H1 (cell line): ENCODE measurements around the gene DMGDH. TPM values are rescaled to one million over a fixed set of nuclear protein-coding genes. Genes with fewer than 3 reads are reported as not detected.

Source experiments
- CTCF ChIA-PET: fragments of 300-600 bp; sonication (Branson Sonifier 250); formaldehyde crosslinking; loops from one replicate; lab custom pipeline; 2021; ENCODE audit not compliant: partially characterized antibody; lab: Charles Lee
- POLR2A ChIA-PET: fragments of 300-600 bp; sonication (Branson Sonifier 250); formaldehyde crosslinking; loops from one replicate; lab custom pipeline; 2021; ENCODE audit warnings: inconsistent platforms; ENCODE audit not compliant: partially characterized antibody; lab: Charles Lee
- DNase-seq, 2 experiments: peaks; one replicate each; pipeline versions ENCODE4 v3.0.0 to v3.0.0-alpha.2; 2010 to 2022; ENCODE audit warnings: low spot score in 2 of 2, low read depth in 1 of 2, mixed read lengths in 1 of 2
- FAIRE-seq: peaks from 2 replicates; lab custom pipeline; 2011; peaks lifted over from hg19 to GRCh38; lab: Jason Lieb, UNC
- H2AFZ ChIP-seq: 2 replicates; pipeline ENCODE4 v1.8.1; 2012; ENCODE audit warnings: low read length, inconsistent platforms
- H2AK5ac ChIP-seq: 2 replicates; pipeline ENCODE4 v1.6.1; 2013; ENCODE audit warnings: low read depth, low read length
- H2BK120ac ChIP-seq: replicated peaks from 2 replicates; pipeline ENCODE3; 2013; ENCODE audit warnings: low read depth, low read length, inconsistent platforms
- H2BK12ac ChIP-seq: 2 replicates; pipeline ENCODE4 v1.6.1; 2013; ENCODE audit warnings: low read depth, low read length
- H2BK15ac ChIP-seq: 2 replicates; pipeline ENCODE4 v1.6.1; 2013; ENCODE audit warnings: low read length
- H2BK20ac ChIP-seq: 2 replicates; pipeline ENCODE4 v1.6.1; 2013; ENCODE audit warnings: low read length
- H2BK5ac ChIP-seq: 2 replicates; pipeline ENCODE4 v1.6.1; 2013; ENCODE audit warnings: low read depth, low read length
- H3K14ac ChIP-seq: 2 replicates; pipeline ENCODE4 v1.6.1; 2013; ENCODE audit warnings: inconsistent platforms; ENCODE audit not compliant: insufficient read length
- H3K18ac ChIP-seq: 2 replicates; pipeline ENCODE4 v1.6.1; 2013; ENCODE audit warnings: low read length; ENCODE audit errors: extremely low read depth
- H3K23ac ChIP-seq: 2 replicates; pipeline ENCODE4 v1.6.1; 2013; ENCODE audit warnings: inconsistent platforms; ENCODE audit not compliant: insufficient read length
- H3K23me2 ChIP-seq: 2 replicates; pipeline ENCODE4 v1.6.1; 2013; ENCODE audit warnings: low read depth, low read length
- H3K27ac ChIP-seq: 2 replicates; pipeline ENCODE4 v1.6.1; 2011; ENCODE audit warnings: low read depth, low read length, inconsistent platforms
- H3K27me3 ChIP-seq, 4 experiments: replicated peaks in 1 of 4; 1 replicate in 1 of 4; 2 replicates in 3 of 4; pipeline versions ENCODE4 v1.6.1 to v1.8.1; 2011 to 2013; ENCODE audit warnings: low read length in 3 of 4, mild to moderate bottlenecking in 3 of 4, inconsistent platforms in 2 of 4, mixed read lengths in 2 of 4, moderate library complexity in 1 of 4; ENCODE audit not compliant: control insufficient read depth in 3 of 4, insufficient read depth in 3 of 4; ENCODE audit errors: extremely low read depth in 1 of 4
- H3K36me3 ChIP-seq, 4 experiments: 2 replicates each; pipeline versions ENCODE4 v1.6.1 to v1.8.1; 2011 to 2013; ENCODE audit warnings: mild to moderate bottlenecking in 4 of 4, low read length in 3 of 4, moderate library complexity in 2 of 4, control low read depth in 1 of 4, inconsistent platforms in 1 of 4; ENCODE audit not compliant: insufficient read depth in 4 of 4, control insufficient read depth in 2 of 4
- H3K4ac ChIP-seq: replicated peaks from 2 replicates; pipeline ENCODE3; 2013; ENCODE audit warnings: low read length, low read depth, mixed read lengths, inconsistent platforms; ENCODE audit not compliant: insufficient read length
- H3K4me1 ChIP-seq, 4 experiments: replicated peaks in 1 of 4; 1 replicate in 1 of 4; 2 replicates in 3 of 4; pipeline versions ENCODE4 v1.6.1 to v1.8.1; 2011 to 2013; ENCODE audit warnings: low read length in 3 of 4, inconsistent platforms in 2 of 4, mixed read lengths in 1 of 4; ENCODE audit not compliant: insufficient read depth in 4 of 4, control insufficient read depth in 3 of 4
- H3K4me2 ChIP-seq, 2 experiments: 2 replicates each; pipeline versions ENCODE4 v1.6.1 to v1.8.1; 2011 to 2013; ENCODE audit warnings: low read depth in 2 of 2, low read length in 2 of 2, control low read depth in 1 of 2, inconsistent platforms in 1 of 2, mild to moderate bottlenecking in 1 of 2; ENCODE audit not compliant: insufficient read depth in 1 of 2
- H3K4me3 ChIP-seq, 4 experiments: fragments of 200-600, 300-600 bp in 1 of 4; sonication (generic), shearing (Covaris generic), sonication (Bioruptor Twin) in 1 of 4; 2 replicates each; pipeline versions ENCODE4 v1.5.1 to v1.8.1; 2011 to 2016; ENCODE audit warnings: low read length in 4 of 4, low read depth in 3 of 4, control low read depth in 2 of 4, inconsistent platforms in 2 of 4, mild to moderate bottlenecking in 2 of 4, mixed read lengths in 1 of 4, moderate library complexity in 1 of 4; ENCODE audit not compliant: insufficient read depth in 2 of 4; ENCODE audit errors: extremely low read depth in 1 of 4
- H3K56ac ChIP-seq: replicated peaks from 2 replicates; pipeline ENCODE3; 2013; ENCODE audit warnings: low read depth, mild to moderate bottlenecking, mixed read lengths, low read length, inconsistent platforms; ENCODE audit not compliant: insufficient read length
- H3K79me1 ChIP-seq: 2 replicates; pipeline ENCODE4 v1.6.1; 2013; ENCODE audit warnings: low read depth, low read length, control low read depth
- H3K79me2 ChIP-seq, 2 experiments: 2 replicates each; pipeline versions ENCODE4 v1.6.1 to v1.8.1; 2012 to 2013; ENCODE audit warnings: low read length in 2 of 2, mild to moderate bottlenecking in 2 of 2, inconsistent platforms in 1 of 2; ENCODE audit not compliant: insufficient read depth in 2 of 2, control insufficient read depth in 1 of 2
- H3K9ac ChIP-seq, 4 experiments: replicated peaks in 1 of 4; 1 replicate in 1 of 4; 2 replicates in 3 of 4; pipeline versions ENCODE4 v1.6.1 to v1.8.1; 2011 to 2013; ENCODE audit warnings: low read depth in 3 of 4, low read length in 3 of 4, control low read depth in 2 of 4, mild to moderate bottlenecking in 2 of 4, moderate library complexity in 2 of 4, inconsistent platforms in 1 of 4; ENCODE audit errors: extremely low read depth in 1 of 4
- H3K9me3 ChIP-seq, 2 experiments: 2 replicates each; pipeline versions ENCODE4 v1.6.1 to v1.8.1; 2012 to 2013; ENCODE audit warnings: mild to moderate bottlenecking in 2 of 2, moderate library complexity in 2 of 2, control low read depth in 1 of 2, inconsistent platforms in 1 of 2, low read depth in 1 of 2, low read length in 1 of 2, mixed read lengths in 1 of 2; ENCODE audit not compliant: insufficient read depth in 2 of 2
- H4K20me1 ChIP-seq, 2 experiments: replicated peaks in 1 of 2; 2 replicates each; pipeline versions ENCODE3 to v1.8.1; 2011 to 2013; ENCODE audit warnings: inconsistent platforms in 2 of 2, low read length in 2 of 2, mild to moderate bottlenecking in 1 of 2; ENCODE audit not compliant: insufficient read depth in 2 of 2, control insufficient read depth in 1 of 2
- H4K5ac ChIP-seq: 2 replicates; pipeline ENCODE4 v1.6.1; 2013; ENCODE audit warnings: low read length, low read depth, mixed read lengths, inconsistent platforms; ENCODE audit not compliant: insufficient read length
- H4K8ac ChIP-seq: 2 replicates; pipeline ENCODE4 v1.8.0; 2013; ENCODE audit warnings: mild to moderate bottlenecking, moderate library complexity, low read length, inconsistent platforms; ENCODE audit not compliant: insufficient read depth; ENCODE audit errors: extremely low read depth
- H4K91ac ChIP-seq: replicated peaks from 2 replicates; pipeline ENCODE3; 2013; ENCODE audit warnings: low read length, mixed read lengths, inconsistent platforms; ENCODE audit not compliant: insufficient read length
- BRCA1 ChIP-seq: IDR thresholded peaks from 2 replicates; pipeline ENCODE4 v1.6.1; 2012; ENCODE audit warnings: low read depth, low read length, improper control_type of control experiment
- CHD1 ChIP-seq: IDR thresholded peaks from 2 replicates; pipeline ENCODE4 v1.6.1; 2012; ENCODE audit warnings: low read depth, low read length, improper control_type of control experiment
- EP300 ChIP-seq, 2 experiments: IDR thresholded peaks; 1 replicate in 1 of 2; 2 replicates in 1 of 2; pipeline ENCODE4 v1.6.1; 2011 to 2012; ENCODE audit warnings: low read depth in 2 of 2, low read length in 2 of 2, mild to moderate bottlenecking in 2 of 2, borderline replicate concordance in 1 of 2, inconsistent platforms in 1 of 2, moderate library complexity in 1 of 2
- RBBP5 ChIP-seq: IDR thresholded peaks from 2 replicates; pipeline ENCODE4 v1.7.1; 2012; ENCODE audit warnings: low read depth, mild to moderate bottlenecking, inconsistent platforms, low read length, moderate library complexity, borderline replicate concordance
- RFX5 ChIP-seq: IDR thresholded peaks from 2 replicates; pipeline ENCODE4 v1.6.1; 2011; ENCODE audit warnings: low read depth, low read length, improper control_type of control experiment, borderline replicate concordance
- SAP30 ChIP-seq: fragments of 300-600 bp; sonication (generic); IDR thresholded peaks from 2 replicates; pipeline ENCODE4 v1.7.1; 2012; ENCODE audit warnings: low read length, moderate library complexity, mild to moderate bottlenecking, inconsistent platforms; ENCODE audit not compliant: insufficient read depth, insufficient replicate concordance
- SP4 ChIP-seq: IDR thresholded peaks from 2 replicates; pipeline ENCODE4 v1.6.1; 2012; ENCODE audit warnings: low read length, inconsistent platforms
- TBP ChIP-seq: IDR thresholded peaks from 2 replicates; pipeline ENCODE4 v1.6.1; 2011; ENCODE audit warnings: low read depth, low read length, improper control_type of control experiment
- TEAD4 ChIP-seq: IDR thresholded peaks from 2 replicates; pipeline ENCODE4 v1.6.1; 2012; ENCODE audit warnings: low read depth, low read length, inconsistent platforms, mixed read lengths
- YY1 ChIP-seq: IDR thresholded peaks from 2 replicates; pipeline ENCODE4 v1.6.1; 2011; ENCODE audit warnings: low read depth, mild to moderate bottlenecking, low read length
- WGBS, 2 experiments: shearing (Covaris generic) in 1 of 2; methylation state at CpG; one replicate each; pipeline versions ENCODE4 v1.1.6 to v1.1.7; 2013 to 2015; ENCODE audit warnings: low lambda C conversion rate in 2 of 2, mixed read lengths in 2 of 2, inconsistent platforms in 1 of 2, low coverage in 1 of 2, missing lambda C conversion rate in 1 of 2; ENCODE audit not compliant: insufficient replicate concordance in 2 of 2, insufficient coverage in 1 of 2, insufficient read length in 1 of 2; ENCODE audit errors: extremely low coverage in 1 of 2, missing lambda C conversion rate in 1 of 2; 5-methylcytosine and 5-hydroxymethylcytosine counted together
- polyA plus RNA-seq, 7 experiments: library from polyadenylated mRNA; depleted of rRNA in 3 of 7; stranded (reverse) in 5 of 7; unstranded in 2 of 7; fragments of >200 nt in 5 of 7; fragments of 200-250 nt in 2 of 7; gene quantifications; 1 replicate in 5 of 7; 2 replicates in 1 of 7; 4 replicates in 1 of 7; pipeline versions ENCODE4 v1.2.1 to v1.2.3, GENCODE V29; 2011 to 2013; ENCODE audit warnings: missing spikeins in 2 of 7, mixed read lengths in 2 of 7
- total RNA-seq: library from RNA; stranded (reverse); fragmentation: NEBNext Ultra II Directional; extraction: Animal tissue kit (Norgen Biotek cat#: 25700); gene quantifications from 2 replicates; pipeline ENCODE4 v1.2.1, GENCODE V29; 2021

Gene DMGDH
- total and polyA plus RNA-seq, 2 of the 8 experiments (the other 6 are each of a cell fraction or from before 2014, with no cell fraction given): 0.15 TPM; not detected in 1

GRCh38 chr5:79053321-79053720 lies 16.2 kb downstream of the DMGDH start:
- Histone ChIP-seq H3K18ac (no peak overlapping the region), H3K79me1 (no peaks in the 10 kb centered on the region), H3K4me3 (no peak overlapping the region), H3K23ac (no peak overlapping the region), H2BK120ac (no peak overlapping the region), H2BK20ac (no peak overlapping the region), H4K91ac (no peak overlapping the region), H4K8ac (no peak overlapping the region), H3K4me2 (no peak overlapping the region), H3K4ac (no peak overlapping the region), H2BK5ac (no peak overlapping the region), H3K56ac (no peak overlapping the region), H4K20me1 (no peaks in the 10 kb centered on the region), H4K5ac (no peak overlapping the region), H2AFZ (no peak overlapping the region), H2BK12ac (no peak overlapping the region), H3K14ac (no peak overlapping the region), H3K4me1 (no peaks in the 10 kb centered on the region), H2BK15ac (no peak overlapping the region), H3K9ac (no peak overlapping the region), H3K27me3 (no peaks in the 10 kb centered on the region), H3K79me2 (no peaks in the 10 kb centered on the region), H3K36me3 (no peaks in the 10 kb centered on the region), H3K23me2 (no peaks in the 10 kb centered on the region), H3K27ac (no peak overlapping the region), H2AK5ac (no peak overlapping the region), H3K9me3 (no peaks in the 10 kb centered on the region)
- FAIRE-seq: no peak
- TF ChIP-seq SAP30 (no peak), RFX5 (no peak), YY1 (no peak), SP4 (no peak), BRCA1 (no peak), TEAD4 (no peak), EP300 (IDR thresholded peaks at IDR 0.05; ENCODE audit: borderline replicate concordance in 1 of 2, low read depth in 2 of 2, low read length in 2 of 2) (no peak), CHD1 (no peak), TBP (no peak), RBBP5 (no peak)
- 87% methylated on average over 4 of the region's 4 CpGs; no CpG with 5 or more reads in 1 of the 2 experiments for WGBS, 2 experiments
- CTCF ChIA-PET: interaction anchor here (0.8 kb wide), 1 partner anchor 42 kb away, joined by 3 read pairs; no protein-coding TSS in a partner anchor
- no peak for DNase-seq
- POLR2A ChIA-PET: no interaction called here
